Neutrophil (primary cell): ENCODE measurements around the gene FLNC.

ENCODE experiments used
- H3K27ac ChIP-seq: fragments of 200-600 bp; sonication (generic); 2 replicates; pipeline ENCODE4 v1.5.1; 2016; ENCODE audit warnings: mild to moderate bottlenecking, moderate library complexity
- H3K27me3 ChIP-seq: fragments of 200-600 bp; sonication (generic); 2 replicates; pipeline ENCODE4 v1.6.0; 2016; ENCODE audit warnings: mild to moderate bottlenecking
- H3K36me3 ChIP-seq: fragments of 200-600 bp; sonication (generic); 2 replicates; pipeline ENCODE4 v1.5.1; 2017
- H3K4me1 ChIP-seq, 2 experiments: fragments of 200-600 bp in 1 of 2; sonication (generic) in 1 of 2; 1 replicate in 1 of 2; 2 replicates in 1 of 2; pipeline versions ENCODE4 v1.5.1 to v1.6.1; 2013 to 2016; ENCODE audit warnings: low read depth in 1 of 2, low read length in 1 of 2, mild to moderate bottlenecking in 1 of 2, moderate library complexity in 1 of 2; ENCODE audit not compliant: control insufficient read depth in 1 of 2, insufficient read depth in 1 of 2
- H3K4me3 ChIP-seq, 2 experiments: fragments of 200-600 bp in 1 of 2; sonication (generic) in 1 of 2; 1 replicate in 1 of 2; 2 replicates in 1 of 2; pipeline ENCODE4 v1.5.1; 2013 to 2016; ENCODE audit warnings: low read depth in 1 of 2, low read length in 1 of 2, mild to moderate bottlenecking in 1 of 2, moderate library complexity in 1 of 2
- H3K9me3 ChIP-seq: fragments of 200-600 bp; sonication (generic); 2 replicates; pipeline ENCODE4 v1.5.1; 2016
- TF ChIP-seq, protein P1 (sequence below): fragments of 200-600 bp; sonication (generic); IDR thresholded peaks from 2 replicates; pipeline ENCODE4 v1.5.1; 2016; ENCODE audit warnings: antibody characterized with exemption

The FLNC gene

DNA sequence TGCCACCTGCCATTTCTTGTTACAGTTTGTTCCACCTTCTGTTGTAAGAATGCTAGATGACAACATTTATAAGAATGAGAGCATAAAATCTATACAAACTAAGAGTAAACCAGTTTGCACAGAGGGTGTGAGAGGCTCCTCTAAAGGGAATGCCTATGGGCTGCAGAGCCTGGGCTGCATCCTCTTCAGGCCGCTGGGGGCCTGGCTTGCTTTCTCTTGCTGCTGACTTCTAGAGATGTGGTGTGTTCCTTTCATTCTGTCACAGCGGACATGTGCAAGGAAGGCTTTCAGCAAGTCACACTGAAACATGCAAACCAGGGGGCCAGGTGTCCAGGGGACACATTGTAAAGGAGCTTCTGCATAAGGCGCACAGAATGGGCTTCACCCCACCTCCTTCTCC lies 25.4 kb downstream of the FLNC start:
- TF ChIP-seq, protein P1, sequence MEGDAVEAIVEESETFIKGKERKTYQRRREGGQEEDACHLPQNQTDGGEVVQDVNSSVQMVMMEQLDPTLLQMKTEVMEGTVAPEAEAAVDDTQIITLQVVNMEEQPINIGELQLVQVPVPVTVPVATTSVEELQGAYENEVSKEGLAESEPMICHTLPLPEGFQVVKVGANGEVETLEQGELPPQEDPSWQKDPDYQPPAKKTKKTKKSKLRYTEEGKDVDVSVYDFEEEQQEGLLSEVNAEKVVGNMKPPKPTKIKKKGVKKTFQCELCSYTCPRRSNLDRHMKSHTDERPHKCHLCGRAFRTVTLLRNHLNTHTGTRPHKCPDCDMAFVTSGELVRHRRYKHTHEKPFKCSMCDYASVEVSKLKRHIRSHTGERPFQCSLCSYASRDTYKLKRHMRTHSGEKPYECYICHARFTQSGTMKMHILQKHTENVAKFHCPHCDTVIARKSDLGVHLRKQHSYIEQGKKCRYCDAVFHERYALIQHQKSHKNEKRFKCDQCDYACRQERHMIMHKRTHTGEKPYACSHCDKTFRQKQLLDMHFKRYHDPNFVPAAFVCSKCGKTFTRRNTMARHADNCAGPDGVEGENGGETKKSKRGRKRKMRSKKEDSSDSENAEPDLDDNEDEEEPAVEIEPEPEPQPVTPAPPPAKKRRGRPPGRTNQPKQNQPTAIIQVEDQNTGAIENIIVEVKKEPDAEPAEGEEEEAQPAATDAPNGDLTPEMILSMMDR, result no peak
- Histone ChIP-seq H3K4me3 (no peak overlapping the region), H3K9me3 (no peaks in the 10 kb centered on the region), H3K4me1 (no peaks in the 10 kb centered on the region), H3K27me3 (peaks cover 19% of the 10 kb centered on the region), H3K36me3 (no peaks in the 10 kb centered on the region), H3K27ac (no peak overlapping the region)

DNA sequence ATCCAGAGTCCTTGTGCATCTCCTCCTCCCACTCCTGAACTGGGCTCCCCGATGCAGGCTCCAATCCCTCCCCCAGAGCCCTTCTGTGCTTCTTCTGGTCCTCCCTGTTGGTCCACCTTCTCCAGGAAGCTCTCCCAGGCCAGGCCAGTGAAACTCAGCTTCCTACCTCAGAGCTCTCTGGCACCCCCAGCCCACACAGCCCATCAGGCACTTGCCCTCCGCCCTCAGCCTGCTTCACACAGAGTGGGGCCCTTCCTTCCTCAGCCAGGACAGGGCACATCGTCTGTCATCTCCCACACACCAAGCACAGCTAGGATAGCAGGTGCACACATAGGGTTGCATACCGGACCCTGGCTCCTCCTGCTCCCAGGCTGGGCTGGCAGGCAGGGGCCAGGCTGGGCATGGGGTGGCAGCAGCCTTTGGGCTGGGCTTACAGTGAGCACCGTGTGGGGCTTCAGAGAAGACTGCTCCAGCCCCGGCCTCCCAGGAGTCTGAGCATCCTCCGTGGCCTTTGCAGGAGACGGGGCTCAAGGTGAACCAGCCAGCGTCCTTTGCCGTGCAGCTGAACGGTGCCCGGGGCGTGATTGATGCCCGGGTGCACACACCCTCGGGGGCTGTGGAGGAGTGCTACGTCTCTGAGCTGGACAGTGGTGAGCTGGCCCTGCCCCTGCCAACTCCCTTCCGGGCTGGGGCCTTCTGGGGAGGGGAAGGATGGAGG lies 26.0 kb downstream of the FLNC start:
- TF ChIP-seq, protein P1, result no peak
- Histone ChIP-seq H3K27me3 (peaks cover 19% of the 10 kb centered on the region), H3K9me3 (no peaks in the 10 kb centered on the region), H3K4me3 (no peak overlapping the region), H3K36me3 (no peaks in the 10 kb centered on the region), H3K4me1 (no peaks in the 10 kb centered on the region), H3K27ac (no peak overlapping the region)

DNA sequence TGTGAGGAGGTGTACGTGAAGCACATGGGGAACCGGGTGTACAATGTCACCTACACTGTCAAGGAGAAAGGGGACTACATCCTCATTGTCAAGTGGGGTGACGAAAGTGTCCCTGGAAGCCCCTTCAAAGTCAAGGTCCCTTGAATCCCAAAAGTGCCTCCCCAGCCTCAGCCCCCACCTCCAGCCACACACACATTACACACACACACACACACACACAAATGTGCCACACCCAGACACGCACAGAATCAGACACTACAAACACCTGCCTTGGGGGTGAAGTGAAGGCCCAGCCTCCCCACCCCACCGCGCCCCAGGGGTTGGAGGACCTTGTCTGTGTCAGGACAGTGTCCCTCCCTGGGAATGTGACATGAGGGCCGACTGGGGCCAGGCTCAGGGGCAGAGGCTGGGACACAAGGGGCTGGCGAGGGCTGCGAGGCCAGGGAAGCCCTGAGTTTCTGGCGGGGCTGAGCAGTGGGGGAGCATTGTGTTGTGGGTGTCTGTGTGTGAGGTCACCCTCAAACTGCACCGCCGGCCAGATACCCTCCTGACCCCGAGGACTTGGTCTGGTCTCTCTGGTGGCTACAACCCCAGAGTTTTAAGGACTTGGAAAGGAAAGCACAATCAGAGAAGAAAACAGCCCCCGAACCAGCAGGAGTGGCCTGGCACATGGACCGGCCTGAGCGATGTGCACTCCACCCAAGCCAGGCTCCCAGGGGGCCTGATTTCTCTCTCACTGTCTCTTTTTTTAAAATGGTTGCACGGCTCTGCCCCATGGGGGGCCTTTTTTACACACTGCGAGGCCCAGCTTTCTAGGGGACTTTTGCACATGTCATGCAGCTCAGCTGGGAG lies 28.4 kb downstream of the FLNC start:
- Histone ChIP-seq H3K4me3 (no peak overlapping the region), H3K27me3 (peaks cover 18% of the 10 kb centered on the region), H3K36me3 (no peaks in the 10 kb centered on the region), H3K27ac (no peak overlapping the region), H3K4me1 (peaks cover 12 to 13% of the 10 kb centered on the region in 2 experiments), H3K9me3 (no peaks in the 10 kb centered on the region)
- TF ChIP-seq, protein P1, result no peak

DNA sequence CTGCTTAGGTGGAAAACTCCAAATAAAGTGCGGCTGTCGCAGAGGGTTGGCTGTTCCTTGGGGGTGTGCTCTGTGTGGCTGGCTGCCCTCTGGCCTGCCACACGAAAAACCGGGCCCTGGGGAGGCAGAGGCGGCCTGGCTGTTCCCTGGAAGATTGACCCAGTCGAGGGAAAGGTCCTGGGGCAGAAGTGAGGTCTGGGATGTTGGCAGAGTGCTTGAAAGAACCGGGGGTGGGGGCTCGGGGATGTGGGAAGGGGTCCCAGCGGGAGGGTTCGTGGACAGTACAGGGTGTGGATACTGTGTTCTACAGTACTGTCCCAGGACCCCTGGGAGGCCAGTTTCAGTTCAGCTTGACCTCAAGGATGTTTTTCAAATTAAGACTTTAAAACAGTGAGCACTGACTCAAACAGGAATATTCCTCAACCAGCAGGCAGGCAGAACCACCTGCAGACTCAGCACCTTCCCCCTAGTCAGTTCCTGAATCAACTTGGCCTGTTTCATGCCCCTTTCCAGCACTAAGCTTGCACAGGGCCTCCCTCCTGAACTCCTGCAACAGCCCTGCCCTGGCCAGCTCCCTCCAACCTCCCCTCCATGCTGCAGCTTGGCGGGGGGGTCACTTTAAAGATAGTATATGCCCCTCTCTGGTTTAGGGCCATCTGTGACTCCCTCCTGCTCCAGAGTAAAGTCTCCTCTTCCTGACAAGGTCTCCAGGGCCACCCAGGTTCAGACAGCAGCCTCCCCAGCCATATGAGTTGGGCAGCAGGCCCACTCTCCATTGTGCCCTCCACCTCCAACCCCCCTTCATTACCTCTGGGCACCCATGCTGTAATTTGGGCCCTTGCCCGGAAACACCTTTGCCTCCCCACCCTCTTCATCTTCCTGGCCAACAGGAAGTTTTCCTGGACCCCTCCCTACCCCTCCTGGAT lies 29.3 kb downstream of the FLNC start:
- no peak overlapping the region for H3K27ac ChIP-seq
- no peaks in the 10 kb centered on the region for H3K36me3 ChIP-seq

More for the DNA sequence above, 29.3 kb downstream of the FLNC start:
- Histone ChIP-seq H3K9me3 (no peaks in the 10 kb centered on the region), H3K4me1 (peaks cover 16 to 17% of the 10 kb centered on the region in 2 experiments), H3K4me3 (no peak overlapping the region), H3K27me3 (peaks cover 9% of the 10 kb centered on the region)
- TF ChIP-seq, protein P1, result no peak
